GM21390 (cell line): ENCODE results near the gene UPF1.

Experiments
- ATAC-seq: cut with Tn5 transposase; IDR thresholded peaks from one replicate; pipeline ENCODE4 v1.9.1; 2021; ENCODE audit not compliant: unreplicated experiment

The UPF1 gene

GRCh38 chr19:18868380-18869022 is 36.7 kb downstream of the UPF1 start:
- ATAC-seq = no peak

GRCh38 chr19:18869023-18869618 is 37.4 kb downstream of the UPF1 start:
- no peak for ATAC-seq

DNA sequence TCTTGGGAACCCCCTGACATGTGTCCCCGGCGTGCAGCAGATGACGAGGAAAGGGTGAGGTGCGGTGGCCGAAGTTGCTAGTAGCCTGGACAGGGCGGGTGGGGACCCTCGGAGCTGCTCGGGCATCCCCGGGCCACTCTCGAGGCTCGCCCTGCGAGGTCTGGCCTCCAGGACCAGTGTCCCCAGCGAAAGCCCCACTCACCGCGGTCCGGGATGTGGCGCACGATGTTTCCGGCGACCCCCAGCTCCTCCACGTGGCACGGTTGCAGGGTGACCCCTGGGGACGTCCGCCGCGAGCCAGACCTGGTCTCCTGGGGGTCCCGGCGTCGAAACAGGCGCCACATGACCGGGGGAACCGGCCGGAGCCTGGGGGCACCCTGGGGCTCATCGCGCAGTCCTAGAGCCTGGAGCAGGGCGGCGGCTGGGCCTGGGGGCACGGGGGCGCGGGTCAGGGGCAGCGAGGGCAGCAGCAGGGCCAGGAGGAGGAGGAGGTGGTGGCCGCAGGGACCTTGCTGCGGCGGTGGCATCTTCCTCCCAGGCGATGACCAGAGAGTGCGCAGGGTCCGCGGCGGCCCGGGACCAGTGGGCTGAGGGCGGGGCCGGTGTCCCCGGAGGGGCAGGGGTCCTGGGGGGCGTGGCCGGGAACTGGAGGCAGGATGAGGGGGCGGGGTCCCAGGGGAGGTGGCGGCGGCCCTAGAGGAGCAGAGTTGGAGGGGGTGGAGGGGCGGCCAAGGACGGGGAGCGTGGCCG is 38.2 kb downstream of the UPF1 start:
- ATAC-seq = no peak

GRCh38 chr19:18870531-18871172 is 38.9 kb downstream of the UPF1 start:
- no peak for ATAC-seq

DNA sequence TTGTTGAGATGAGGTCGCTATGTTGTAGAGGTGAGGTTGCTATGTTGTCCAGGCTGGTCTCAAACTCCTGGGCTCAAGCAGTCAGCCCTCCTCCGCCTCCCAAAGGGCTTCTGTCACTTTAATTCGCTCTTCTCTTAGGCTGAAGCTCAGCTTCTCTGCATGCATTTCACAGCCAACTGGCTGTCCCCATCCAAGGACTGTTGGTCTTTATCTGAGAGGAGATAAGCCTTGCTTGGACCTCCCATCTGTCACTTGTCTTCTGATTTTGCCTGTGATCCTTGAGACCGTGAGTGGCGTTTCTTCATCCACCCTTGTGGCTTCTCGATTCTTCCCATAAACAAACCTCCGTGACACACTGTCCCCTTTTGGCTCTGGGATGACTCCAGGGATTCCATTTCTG is 39.8 kb downstream of the UPF1 start:
- ATAC-seq = no peak

GRCh38 chr19:18875726-18876125 is 44.0 kb downstream of the UPF1 start:
- no peak for ATAC-seq

- no peak for ATAC-seq
These were observed 45.1 kb downstream of the UPF1 start for GRCh38 chr19:18876865-18877264.

- no peak for ATAC-seq
These were observed 46.5 kb downstream of the UPF1 start for GRCh38 chr19:18878058-18878797.

DNA sequence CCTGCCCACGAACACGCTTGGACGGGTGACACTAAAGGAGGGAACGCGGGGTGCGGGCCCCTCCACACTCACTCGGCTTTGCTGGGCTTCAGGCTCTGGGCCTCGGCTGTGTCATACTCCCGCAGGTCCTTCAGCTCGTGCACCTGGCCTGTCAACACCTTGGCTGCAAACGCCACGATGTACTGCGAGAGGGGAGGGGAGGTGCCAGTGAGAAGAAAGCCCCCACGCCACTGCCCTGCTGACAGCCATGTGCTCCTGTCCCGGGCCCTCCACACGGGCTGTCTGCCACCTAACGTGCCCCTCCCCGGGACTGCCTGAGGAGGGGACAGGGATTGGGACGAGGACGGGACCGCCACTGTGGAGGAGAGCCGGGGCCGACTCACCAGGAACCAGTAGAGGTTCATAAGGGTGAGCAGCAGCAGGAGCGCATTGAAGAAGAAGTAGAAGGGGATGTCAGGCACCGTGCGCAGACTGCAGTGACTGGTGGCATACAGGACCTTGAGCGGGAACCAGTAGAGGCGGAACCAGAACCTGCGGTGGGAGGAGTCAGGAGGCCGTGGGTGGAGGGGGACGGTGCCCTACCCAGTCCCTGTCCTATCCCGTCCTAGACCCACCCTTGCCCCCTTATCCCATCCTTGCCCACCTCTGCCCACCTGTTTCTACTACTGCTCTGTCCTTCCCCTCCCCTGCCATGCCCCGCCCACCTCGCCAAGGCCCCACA is 47.3 kb downstream of the UPF1 start:
- ATAC-seq = no peak

DNA sequence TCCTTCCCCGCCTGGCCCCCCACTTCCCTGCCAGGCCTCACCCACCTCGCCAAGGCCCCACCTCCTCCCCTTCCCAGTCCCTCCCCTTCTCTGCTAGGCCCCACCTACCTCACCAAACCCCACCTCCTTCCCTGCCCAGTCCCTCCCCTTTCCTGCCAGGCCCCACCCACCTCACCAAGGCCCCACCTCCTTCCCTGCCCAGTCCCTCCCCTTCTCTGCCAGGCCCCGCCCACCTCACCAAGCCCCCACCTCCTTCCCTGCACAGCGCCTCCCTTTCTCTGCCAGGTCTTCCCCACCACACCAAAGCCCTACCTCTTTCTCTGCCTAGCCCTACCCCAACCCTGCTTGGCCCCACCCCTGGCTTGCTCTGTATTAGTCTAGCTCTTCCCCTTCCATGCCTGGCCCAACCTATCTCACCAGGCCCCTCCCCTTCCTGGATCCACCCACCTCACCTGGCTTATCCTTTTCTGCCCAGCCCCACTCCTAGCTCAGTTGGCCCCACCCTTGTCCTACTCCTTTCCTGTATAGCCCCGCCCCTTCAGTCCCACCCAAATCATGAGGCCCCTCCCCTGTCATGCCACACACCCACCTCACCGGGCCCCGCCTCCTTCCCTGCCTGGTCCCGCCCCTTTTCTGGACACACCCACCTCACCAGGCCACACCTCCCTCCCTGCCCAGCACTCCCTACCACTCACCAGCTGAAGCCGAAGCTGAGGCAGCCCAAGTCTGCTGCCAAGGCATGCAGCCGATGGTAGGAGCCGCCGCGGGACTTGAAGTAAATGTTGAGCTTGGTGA is 48.0 kb downstream of the UPF1 start:
- ATAC-seq = no peak

DNA sequence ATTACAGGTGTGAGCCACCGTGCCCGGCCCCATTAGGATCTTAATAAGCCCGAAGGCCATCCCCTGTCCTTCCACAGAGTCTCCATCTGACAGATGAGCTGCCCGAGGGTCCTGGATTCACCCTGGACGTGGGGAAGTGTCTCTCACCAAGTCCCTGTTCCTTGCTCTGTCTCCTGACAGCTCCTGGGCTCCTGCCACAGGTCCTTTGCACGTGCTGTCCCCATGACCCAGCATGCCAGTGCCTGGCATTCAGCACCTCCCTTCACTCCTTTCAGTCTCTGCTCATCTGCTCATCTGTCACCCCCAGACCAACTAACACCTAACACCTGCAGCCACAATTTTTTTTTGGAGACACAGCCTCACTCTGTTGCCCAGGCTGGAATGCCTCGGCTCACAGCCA is 49.7 kb downstream of the UPF1 start:
- no peak for ATAC-seq

- no peak for ATAC-seq
These were observed 52.0 kb downstream of the UPF1 start for GRCh38 chr19:18883526-18884304.

GRCh38 chr19:18886972-18887371 is 55.2 kb downstream of the UPF1 start:
- ATAC-seq = no peak

- no peak for ATAC-seq
These were observed 58.4 kb downstream of the UPF1 start for GRCh38 chr19:18889949-18890745.

DNA sequence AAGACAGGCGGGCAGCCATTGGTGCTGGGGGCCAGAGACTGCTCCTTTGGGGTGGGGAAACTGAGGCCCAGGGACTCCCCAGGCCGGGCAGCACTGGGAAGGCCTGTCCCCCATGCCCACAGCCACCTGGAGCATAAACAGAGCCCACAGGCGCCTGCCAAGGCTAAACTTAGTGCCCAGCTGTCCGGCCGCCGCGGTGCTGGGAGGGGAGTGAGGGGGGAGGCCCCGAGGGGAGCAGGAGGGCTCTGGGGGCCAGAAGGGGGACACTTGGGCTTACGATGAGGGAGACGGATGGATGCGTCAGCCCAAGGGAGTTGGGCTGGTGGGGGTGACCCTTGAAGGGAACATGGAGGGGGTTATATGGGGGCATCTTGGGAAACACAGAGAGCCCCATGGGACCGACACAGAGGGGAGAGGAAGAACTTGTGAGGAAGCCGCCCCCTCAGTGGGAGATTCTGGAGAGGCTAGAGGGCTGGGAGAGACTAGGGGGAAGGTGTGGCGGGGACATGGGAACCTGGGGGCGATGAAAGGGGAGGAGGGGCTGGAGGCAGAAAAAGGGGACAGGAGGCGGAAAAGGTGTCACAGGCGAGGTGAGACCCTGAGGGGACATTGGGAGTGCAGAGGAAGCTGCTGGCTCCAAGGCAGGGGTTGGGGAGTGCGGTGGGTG is 62.0 kb downstream of the UPF1 start:
- ATAC-seq = no peak

DNA sequence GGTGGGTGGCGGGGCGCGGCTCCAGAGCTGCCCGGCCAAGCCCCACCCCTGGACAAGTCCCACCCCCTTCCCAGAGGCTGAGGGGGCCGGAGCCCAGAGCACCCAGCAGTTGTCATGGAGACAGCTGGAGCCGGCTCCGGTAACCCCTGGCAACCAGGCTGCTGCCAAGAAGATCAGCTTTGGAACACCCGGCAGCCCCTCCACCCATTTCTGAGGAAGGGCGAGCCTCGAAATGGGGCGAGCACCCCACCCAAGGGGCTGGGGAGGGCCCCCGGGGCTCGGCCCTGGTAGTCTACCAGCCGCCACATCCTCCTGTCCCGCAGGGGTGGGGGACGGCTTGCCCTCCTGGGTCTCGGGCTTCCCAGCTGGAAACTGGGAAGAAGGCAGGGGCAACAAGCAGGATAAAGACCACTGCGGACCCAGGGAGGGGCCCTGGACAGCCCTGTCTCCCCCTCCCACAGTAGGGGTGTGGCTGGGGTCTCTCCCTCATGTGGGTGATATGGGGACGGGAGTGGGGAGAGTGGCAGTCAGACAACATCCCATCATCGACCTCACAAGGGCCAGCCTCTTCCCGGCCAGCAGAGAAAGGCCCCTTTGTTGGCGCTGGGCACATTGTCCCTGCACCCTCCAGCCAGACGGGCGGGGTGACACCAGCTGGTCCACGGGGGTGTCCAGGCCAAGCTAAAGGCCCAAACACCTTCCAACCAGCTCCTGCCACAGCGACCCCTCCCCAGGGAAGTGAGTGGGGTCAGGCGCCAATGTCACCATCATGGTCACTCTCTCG is 62.7 kb downstream of the UPF1 start:
- ATAC-seq = no peak
